K562 (cell line): Measurements from ENCODE around the gene TOPORS. TPM values are rescaled to one million over a fixed set of nuclear protein-coding genes. Genes with fewer than 3 reads are reported as not detected.

Source experiments
- ATF7 ChIP-seq: fragments of 450-650 bp; IDR thresholded peaks from 2 replicates; pipeline ENCODE4 v1.7.1; 2014; ENCODE audit warnings: mild to moderate bottlenecking, moderate library complexity
- C11orf30 ChIP-seq: fragments of 450-650 bp; IDR thresholded peaks from 2 replicates; pipeline ENCODE4 v1.6.1; 2016; ENCODE audit warnings: low read depth, mild to moderate bottlenecking
- E2F3 ChIP-seq: fragments of 250-450 bp; sonication (Bioruptor Pico); IDR thresholded peaks from 2 replicates; pipeline ENCODE4 v1.4.0; 2020; ENCODE audit warnings: mild to moderate bottlenecking
- E2F6 ChIP-seq, 2 experiments: IDR thresholded peaks; 2 replicates each; pipeline ENCODE4 v1.6.1; 2011; ENCODE audit warnings: borderline replicate concordance in 1 of 2, control low read depth in 1 of 2, low read depth in 1 of 2, low read length in 1 of 2, mild to moderate bottlenecking in 1 of 2, mixed read lengths in 1 of 2, moderate library complexity in 1 of 2; ENCODE audit not compliant: insufficient read depth in 1 of 2, insufficient read length in 1 of 2, poor library complexity in 1 of 2, severe bottlenecking in 1 of 2; ENCODE audit errors: extremely low read depth in 1 of 2
- EGR1 ChIP-seq: fragments of 450-650 bp; conservative IDR thresholded peaks from 2 replicates; pipeline ENCODE4 v1.6.1; 2017; ENCODE audit warnings: mild to moderate bottlenecking
- HNRNPUL1 ChIP-seq: fragments of 200-400 bp; formaldehyde crosslinking; IDR thresholded peaks from 2 replicates; pipeline ENCODE4 v1.6.1; 2017; ENCODE audit warnings: low read length
- JUND ChIP-seq, 2 experiments: IDR thresholded peaks; 2 replicates in 1 of 2; 3 replicates in 1 of 2; pipeline ENCODE4 v1.6.1; 2011; ENCODE audit warnings: borderline replicate concordance in 2 of 2, low read depth in 2 of 2, low read length in 2 of 2, improper control_type of control experiment in 1 of 2, missing biosample characterization in 1 of 2, missing genetic modification characterization in 1 of 2, missing genetic modification reagents in 1 of 2
- KDM4B ChIP-seq, 2 experiments: fragments of 450-650 bp in 1 of 2; sonication (generic) in 1 of 2; IDR thresholded peaks; 2 replicates each; pipeline ENCODE4 v1.6.1; 2016 to 2017; ENCODE audit warnings: borderline replicate concordance in 2 of 2, antibody characterized with exemption in 1 of 2, low read depth in 1 of 2, mild to moderate bottlenecking in 1 of 2
- MTA1 ChIP-seq: fragments of 450-650 bp; IDR thresholded peaks from 2 replicates; pipeline ENCODE4 v1.6.1; 2017; ENCODE audit warnings: borderline replicate concordance
- MTA3 ChIP-seq: fragments of 450-650 bp; formaldehyde crosslinking; IDR thresholded peaks from 2 replicates; pipeline ENCODE4 v1.6.1; 2017; ENCODE audit warnings: mild to moderate bottlenecking, borderline replicate concordance
- PRMT5 ChIP-seq: sonication (generic); formaldehyde crosslinking; IDR thresholded peaks from 2 replicates; pipeline ENCODE4 v1.5.0; 2020; ENCODE audit warnings: missing genetic modification reagents
- RBM34 ChIP-seq: fragments of 200-400 bp; formaldehyde crosslinking; IDR thresholded peaks from 2 replicates; pipeline ENCODE4 v1.6.1; 2018; ENCODE audit warnings: low read length, borderline replicate concordance; ENCODE audit not compliant: insufficient read depth
- RBM39 ChIP-seq: fragments of 200-400 bp; formaldehyde crosslinking; optimal IDR thresholded peaks from 2 replicates; pipeline ENCODE3; 2018; ENCODE audit warnings: low read depth, low read length
- ZNF12 ChIP-seq: sonication (generic); formaldehyde crosslinking; IDR thresholded peaks from 2 replicates; pipeline ENCODE4 v1.4.0; 2020; ENCODE audit warnings: mild to moderate bottlenecking, missing genetic modification reagents
- ZNF146 ChIP-seq: IDR thresholded peaks from one replicate; pipeline ENCODE4 v1.6.1; 2018; ENCODE audit warnings: missing compliant biosample characterization; ENCODE audit not compliant: unreplicated experiment
- ZNF174 ChIP-seq: fragments of 250-450 bp; sonication (Bioruptor Pico); IDR thresholded peaks from 2 replicates; pipeline ENCODE4 v1.4.0; 2020; ENCODE audit warnings: mild to moderate bottlenecking
- ZNF197 ChIP-seq: fragments of 200-800 bp; sonication (Bioruptor generic); IDR thresholded peaks from 2 replicates; pipeline ENCODE4 v1.6.1; 2016; ENCODE audit warnings: low read depth, missing genetic modification characterization, missing compliant biosample characterization
- ZNF668 ChIP-seq: fragments of 250-450 bp; sonication (Bioruptor Pico); IDR thresholded peaks from 2 replicates; pipeline ENCODE4 v1.8.0; 2022; ENCODE audit warnings: mild to moderate bottlenecking, inconsistent platforms
- polyA plus RNA-seq, 8 experiments: library from polyadenylated mRNA; depleted of rRNA in 4 of 8; stranded (reverse) in 5 of 8; unstranded in 3 of 8; fragments of >200 nt; fragmentation: Nextera tagmentation in 2 of 8; fragmentation: Illumina TruSeq in 1 of 8; extraction: Ambion mirVana in 2 of 8; extraction: Trizol in 1 of 8; gene quantifications; 2 replicates each; pipeline versions ENCODE4 v1.2.1 to v1.2.3, GENCODE V29; 2011 to 2014; ENCODE audit warnings: inconsistent platforms in 1 of 8, missing spikeins in 1 of 8
- total RNA-seq, 7 experiments: library from RNA; depleted of rRNA in 6 of 7; stranded (reverse); fragments of >200 nt in 6 of 7; fragmentation: Illumina TruSeq in 2 of 7; extraction: Trizol in 2 of 7; gene quantifications; 2 replicates each; pipeline versions ENCODE4 v1.2.1 to v1.2.3, GENCODE V29; 2011 to 2021; ENCODE audit warnings: low replicate concordance in 1 of 7
- TF ChIP-seq, protein P1 (sequence below): sonication (generic); formaldehyde crosslinking; IDR thresholded peaks from 2 replicates; pipeline ENCODE4 v1.8.0; 2022; ENCODE audit warnings: mild to moderate bottlenecking, missing genetic modification reagents
- TF ChIP-seq, protein P2 (sequence below): fragments of 450-650 bp; formaldehyde crosslinking; IDR thresholded peaks from 2 replicates; pipeline ENCODE4 v1.4.0; 2020; ENCODE audit warnings: mild to moderate bottlenecking, mixed read lengths
- TF ChIP-seq, protein P3 (sequence below): fragments of 250-450 bp; sonication (Bioruptor Pico); IDR thresholded peaks from 2 replicates; pipeline ENCODE4 v1.4.0; 2020; ENCODE audit warnings: mild to moderate bottlenecking, moderate library complexity

Gene TOPORS
- total and polyA plus RNA-seq, 9 of the 15 experiments (the other 6 are each of a cell fraction or from before 2014, with no cell fraction given): 4.3 to 19.6 (median 9.9) TPM

DNA sequence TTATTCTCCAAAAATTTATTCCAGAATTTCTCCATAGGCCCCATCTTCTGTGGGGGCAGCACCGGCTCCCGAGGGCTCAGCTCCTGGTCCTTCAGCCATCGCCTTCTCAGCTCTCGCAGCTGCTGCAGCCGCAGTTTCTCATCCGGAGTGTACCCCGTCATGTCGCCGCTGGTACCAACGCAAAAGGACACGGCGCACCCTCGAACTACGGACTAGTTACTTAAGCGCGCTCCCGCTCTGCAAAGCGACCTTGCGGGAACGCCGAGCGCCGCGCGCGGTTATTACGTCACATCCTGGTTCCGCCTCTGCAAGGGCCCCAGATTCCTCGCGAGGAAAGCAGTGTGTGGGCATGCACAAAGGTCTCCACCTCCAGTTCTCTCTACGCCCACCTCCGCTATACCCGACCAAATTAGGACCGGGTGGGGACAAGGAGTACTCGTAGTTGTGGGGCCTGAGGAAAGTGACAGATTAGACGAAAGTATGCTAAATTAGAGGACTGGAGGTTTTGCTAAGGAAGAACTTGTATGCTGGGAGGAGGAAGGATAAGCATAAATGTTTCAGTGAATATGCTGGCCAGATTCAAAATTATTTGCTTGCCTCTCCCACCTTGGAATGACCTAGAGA, 20.6 kb upstream of the TOPORS start, which contains the start of gene NDUFB6 (continued):
- TF ChIP-seq ZNF174 (CRISPR knock-in tag) (no peak), EGR1 (peak; percentile 93), HNRNPUL1 (no peak), PRMT5 (no peak), MTA3 (no peak), JUND (IDR thresholded peaks at IDR 0.05; ENCODE audit: borderline replicate concordance, low read depth, low read length) (peak; percentile 61), JUND (tag; IDR thresholded peaks at IDR 0.05; ENCODE audit: borderline replicate concordance, low read depth, low read length) (no peak; the same call in 2 of the 3 replicates), C11orf30 (peak; percentile 92), ATF7 (peak; percentile 80), E2F3 (no peak), ZNF197 (CRISPR knock-in tag) (no peak), ZNF146 (no peak), ZNF12 (CRISPR knock-in tag) (no peak), KDM4B (IDR thresholded peaks at IDR 0.05; ENCODE audit: borderline replicate concordance in 2 of 2, low read depth in 1 of 2) (no peak), ZNF668 (CRISPR knock-in tag) (no peak), RBM34 (no peak), RBM39 (no peak), MTA1 (peak; percentile 97), E2F6 (IDR thresholded peaks at IDR 0.05; ENCODE audit: borderline replicate concordance in 1 of 2, extremely low read depth in 1 of 2, insufficient read depth in 1 of 2, insufficient read length in 1 of 2, low read depth in 1 of 2, low read length in 1 of 2, poor library complexity in 1 of 2, severe bottlenecking in 1 of 2) (peak; percentile 65 to 71)
- TF ChIP-seq, protein P1, sequence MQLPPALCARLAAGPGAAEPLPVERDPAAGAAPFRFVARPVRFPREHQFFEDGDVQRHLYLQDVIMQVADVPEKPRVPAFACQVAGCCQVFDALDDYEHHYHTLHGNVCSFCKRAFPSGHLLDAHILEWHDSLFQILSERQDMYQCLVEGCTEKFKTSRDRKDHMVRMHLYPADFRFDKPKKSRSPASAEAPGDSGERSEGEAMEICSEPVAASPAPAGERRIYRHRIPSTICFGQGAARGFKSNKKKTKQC: no peak
- TF ChIP-seq, protein P2, sequence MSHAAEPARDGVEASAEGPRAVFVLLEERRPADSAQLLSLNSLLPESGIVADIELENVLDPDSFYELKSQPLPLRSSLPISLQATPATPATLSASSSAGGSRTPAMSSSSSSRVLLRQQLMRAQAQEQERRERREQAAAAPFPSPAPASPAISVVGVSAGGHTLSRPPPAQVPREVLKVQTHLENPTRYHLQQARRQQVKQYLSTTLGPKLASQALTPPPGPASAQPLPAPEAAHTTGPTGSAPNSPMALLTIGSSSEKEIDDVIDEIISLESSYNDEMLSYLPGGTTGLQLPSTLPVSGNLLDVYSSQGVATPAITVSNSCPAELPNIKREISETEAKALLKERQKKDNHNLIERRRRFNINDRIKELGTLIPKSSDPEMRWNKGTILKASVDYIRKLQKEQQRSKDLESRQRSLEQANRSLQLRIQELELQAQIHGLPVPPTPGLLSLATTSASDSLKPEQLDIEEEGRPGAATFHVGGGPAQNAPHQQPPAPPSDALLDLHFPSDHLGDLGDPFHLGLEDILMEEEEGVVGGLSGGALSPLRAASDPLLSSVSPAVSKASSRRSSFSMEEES (CRISPR knock-in tag): no peak
- TF ChIP-seq, protein P3, sequence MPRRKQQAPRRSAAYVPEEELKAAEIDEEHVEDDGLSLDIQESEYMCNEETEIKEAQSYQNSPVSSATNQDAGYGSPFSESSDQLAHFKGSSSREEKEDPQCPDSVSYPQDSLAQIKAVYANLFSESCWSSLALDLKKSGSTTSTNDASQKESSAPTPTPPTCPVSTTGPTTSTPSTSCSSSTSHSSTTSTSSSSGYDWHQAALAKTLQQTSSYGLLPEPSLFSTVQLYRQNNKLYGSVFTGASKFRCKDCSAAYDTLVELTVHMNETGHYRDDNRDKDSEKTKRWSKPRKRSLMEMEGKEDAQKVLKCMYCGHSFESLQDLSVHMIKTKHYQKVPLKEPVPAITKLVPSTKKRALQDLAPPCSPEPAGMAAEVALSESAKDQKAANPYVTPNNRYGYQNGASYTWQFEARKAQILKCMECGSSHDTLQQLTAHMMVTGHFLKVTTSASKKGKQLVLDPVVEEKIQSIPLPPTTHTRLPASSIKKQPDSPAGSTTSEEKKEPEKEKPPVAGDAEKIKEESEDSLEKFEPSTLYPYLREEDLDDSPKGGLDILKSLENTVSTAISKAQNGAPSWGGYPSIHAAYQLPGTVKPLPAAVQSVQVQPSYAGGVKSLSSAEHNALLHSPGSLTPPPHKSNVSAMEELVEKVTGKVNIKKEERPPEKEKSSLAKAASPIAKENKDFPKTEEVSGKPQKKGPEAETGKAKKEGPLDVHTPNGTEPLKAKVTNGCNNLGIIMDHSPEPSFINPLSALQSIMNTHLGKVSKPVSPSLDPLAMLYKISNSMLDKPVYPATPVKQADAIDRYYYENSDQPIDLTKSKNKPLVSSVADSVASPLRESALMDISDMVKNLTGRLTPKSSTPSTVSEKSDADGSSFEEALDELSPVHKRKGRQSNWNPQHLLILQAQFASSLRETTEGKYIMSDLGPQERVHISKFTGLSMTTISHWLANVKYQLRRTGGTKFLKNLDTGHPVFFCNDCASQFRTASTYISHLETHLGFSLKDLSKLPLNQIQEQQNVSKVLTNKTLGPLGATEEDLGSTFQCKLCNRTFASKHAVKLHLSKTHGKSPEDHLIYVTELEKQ (CRISPR knock-in tag): no peak
